ENCODE measurements around the gene PHF20. TPM values are rescaled to one million over a fixed set of nuclear protein-coding genes. Genes with fewer than 3 reads are reported as not detected.

PHF20 gene
- total and polyA plus RNA-seq, 2 experiments from 2014 or later = 23.3 to 35.4 TPM

DNA sequence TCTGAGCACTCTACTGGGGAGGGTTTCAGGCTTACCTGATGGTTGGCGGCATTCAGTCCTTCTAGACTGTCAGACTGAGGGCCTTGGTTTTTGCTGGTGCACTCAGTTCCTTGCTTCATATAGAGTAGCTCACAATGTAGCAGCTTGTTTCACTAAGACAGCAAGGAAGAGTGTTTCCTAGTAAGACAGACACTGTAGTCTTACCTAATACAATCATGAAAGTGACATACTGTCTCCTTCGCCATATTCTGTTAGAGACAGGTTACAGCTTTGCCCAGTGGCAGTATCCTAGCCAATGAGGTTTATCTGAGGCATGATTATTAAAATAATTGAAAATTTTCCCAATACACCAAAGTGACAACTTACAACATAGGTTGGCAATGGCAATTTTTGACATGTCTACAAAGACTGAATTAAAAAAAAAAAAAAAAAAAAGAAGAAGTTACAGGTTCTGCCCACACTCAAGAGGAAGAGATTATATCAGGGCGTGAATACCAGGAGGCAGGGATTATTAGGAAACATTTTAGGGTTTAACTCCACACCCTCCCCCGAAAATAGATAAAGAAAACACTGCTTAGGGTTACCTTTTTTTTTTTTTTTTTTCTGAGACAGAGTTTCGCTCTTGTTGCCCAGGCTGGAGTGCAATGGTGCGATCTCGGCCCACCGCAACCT, 115.7 kb downstream of the PHF20 start:
- no peak overlapping the region for H3K4me3 ChIP-seq
- no peaks in the 10 kb centered on the region for H3K9me3 ChIP-seq (ENCODE audit: low read depth)
- 98 to 100% methylated on average over 5 to 8 of the region's 8 CpGs for WGBS, 2 experiments (ENCODE audit: low coverage in 1 of 2, low lambda C conversion rate in 2 of 2, missing lambda C conversion rate in 2 of 2)
- H3K79me2 ChIP-seq (ENCODE audit: insufficient read depth) = peaks cover 33% of the 10 kb centered on the region
- DNase-seq = no peak
- TF ChIP-seq EZH2phosphoT487 (IDR thresholded peaks at IDR 0.05; ENCODE audit: insufficient read depth, low read depth) = no peak
- TF ChIP-seq EZH2 (IDR thresholded peaks at IDR 0.05; ENCODE audit: insufficient read depth, poor library complexity, severe bottlenecking) = no peak
- H4K20me1 ChIP-seq (ENCODE audit: insufficient read depth) = no peaks in the 10 kb centered on the region
- in situ Hi-C loops (cut with MboI) = no loop called here
- H3K27ac ChIP-seq = peak overlapping the region; percentile 100
- no peak overlapping the region for H3K9ac ChIP-seq
- H3K36me3 ChIP-seq (ENCODE audit: low read depth) = no peaks in the 10 kb centered on the region
- H3K4me1 ChIP-seq (ENCODE audit: insufficient read depth) = peaks cover 54% of the 10 kb centered on the region
- peaks cover 36% of the 10 kb centered on the region for H3F3A ChIP-seq (ENCODE audit: insufficient read depth)
- H3K9me2 ChIP-seq (ENCODE audit: insufficient read depth) = no peaks in the 10 kb centered on the region
- no peaks in the 10 kb centered on the region for H3K27me3 ChIP-seq (replicated peaks; ENCODE audit: insufficient read depth)
- H2AFZ ChIP-seq = no peak overlapping the region
- H3K4me2 ChIP-seq (ENCODE audit: unreplicated experiment) = no peak overlapping the region

DNA sequence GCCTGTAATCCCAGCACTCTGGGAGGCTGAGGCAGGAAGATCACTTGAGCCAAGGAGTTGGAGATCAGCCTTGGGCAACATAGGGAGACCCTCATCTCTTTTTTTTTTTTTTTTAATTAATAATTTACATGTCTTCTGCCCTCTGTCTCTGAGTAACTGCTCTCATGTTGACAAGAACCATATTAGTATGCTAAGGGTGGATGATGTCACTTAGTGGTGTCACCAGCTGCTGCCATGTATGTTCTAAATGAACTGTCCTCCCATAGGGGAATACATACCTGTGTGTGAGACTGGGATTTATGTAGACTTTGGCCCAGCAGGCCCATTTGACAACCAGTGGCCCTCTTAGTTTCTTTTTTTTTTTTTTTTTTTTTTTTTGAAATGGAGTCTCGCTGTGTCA, 116.8 kb downstream of the PHF20 start:
- Histone ChIP-seq H3F3A (ENCODE audit: insufficient read depth) (peaks cover 31% of the 10 kb centered on the region), H3K27ac (peak overlapping the region; percentile 18; the same call in 1 of the 2 replicates), H4K20me1 (ENCODE audit: insufficient read depth) (no peaks in the 10 kb centered on the region), H3K79me2 (ENCODE audit: insufficient read depth) (peaks cover 33% of the 10 kb centered on the region), H3K4me2 (ENCODE audit: unreplicated experiment) (no peak overlapping the region), H3K4me1 (ENCODE audit: insufficient read depth) (peaks cover 43% of the 10 kb centered on the region), H3K9me2 (ENCODE audit: insufficient read depth) (no peaks in the 10 kb centered on the region), H3K9me3 (ENCODE audit: low read depth) (no peaks in the 10 kb centered on the region), H3K36me3 (ENCODE audit: low read depth) (no peaks in the 10 kb centered on the region), H3K9ac (0 out of 2 replicates have a peak overlapping the region, but pooled peaks have one; percentile 4), H2AFZ (no peak overlapping the region), H3K27me3 (replicated peaks; ENCODE audit: insufficient read depth) (no peaks in the 10 kb centered on the region), H3K4me3 (no peak overlapping the region)
- TF ChIP-seq EZH2phosphoT487 (IDR thresholded peaks at IDR 0.05; ENCODE audit: insufficient read depth, low read depth) (no peak), EZH2 (IDR thresholded peaks at IDR 0.05; ENCODE audit: insufficient read depth, poor library complexity, severe bottlenecking) (no peak)
- in situ Hi-C loops (cut with MboI) = no loop called here
- DNase-seq = peak; percentile 41
- 81 to 100% methylated on average over 1 of the region's 1 CpG for WGBS, 2 experiments (ENCODE audit: low coverage in 1 of 2, low lambda C conversion rate in 2 of 2, missing lambda C conversion rate in 2 of 2)

DNA sequence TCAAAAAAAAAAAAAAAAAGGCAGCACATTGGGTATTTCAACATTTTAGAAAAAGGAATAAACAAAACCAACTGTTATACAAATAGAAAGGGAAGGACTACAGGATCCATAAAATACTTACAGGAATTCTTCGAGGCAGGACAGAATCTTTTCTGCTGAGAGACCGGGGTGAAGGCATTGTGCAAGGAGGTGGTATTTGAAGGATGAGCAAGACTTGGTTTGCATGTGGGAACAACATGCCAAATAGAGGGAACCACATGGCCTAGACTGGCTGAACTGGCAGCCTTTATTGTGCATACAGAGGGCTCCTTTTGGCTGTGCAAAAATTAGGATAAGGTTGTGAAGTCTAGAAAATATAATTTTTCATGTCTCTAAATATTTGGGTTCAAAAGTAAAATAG, 119.6 kb downstream of the PHF20 start:
- peaks cover 48% of the 10 kb centered on the region for H3K79me2 ChIP-seq (ENCODE audit: insufficient read depth)
- H3K9ac ChIP-seq = peak overlapping the region; percentile 67
- no peaks in the 10 kb centered on the region for H3K9me2 ChIP-seq (ENCODE audit: insufficient read depth)
- 0 out of 2 replicates have a peak, but pooled peaks cover 11% of the 10 kb centered on the region for H3F3A ChIP-seq (ENCODE audit: insufficient read depth)
- peak overlapping the region; percentile 17; the same call in 1 of the 2 replicates for H2AFZ ChIP-seq
- WGBS, 2 experiments (ENCODE audit: low coverage in 1 of 2, low lambda C conversion rate in 2 of 2, missing lambda C conversion rate in 2 of 2) = 6 to 8% methylated on average over 2 of the region's 2 CpGs
- peaks cover 26% of the 10 kb centered on the region for H3K4me1 ChIP-seq (ENCODE audit: insufficient read depth)
- DNase-seq = peak; percentile 92
- no peaks in the 10 kb centered on the region for H3K36me3 ChIP-seq (ENCODE audit: low read depth)
- 0 out of 2 replicates have a peak overlapping the region, but pooled peaks have one; percentile 9 for H3K4me3 ChIP-seq
- in situ Hi-C loops (cut with MboI) = no loop called here
- no peaks in the 10 kb centered on the region for H3K9me3 ChIP-seq (ENCODE audit: low read depth)
- TF ChIP-seq EZH2 (IDR thresholded peaks at IDR 0.05; ENCODE audit: insufficient read depth, poor library complexity, severe bottlenecking) = no peak
- no peak for TF ChIP-seq EZH2phosphoT487 (IDR thresholded peaks at IDR 0.05; ENCODE audit: insufficient read depth, low read depth)
- peak overlapping the region; percentile 89 for H3K27ac ChIP-seq
- H4K20me1 ChIP-seq (ENCODE audit: insufficient read depth) = no peaks in the 10 kb centered on the region
- peak overlapping the region; percentile 31 for H3K4me2 ChIP-seq (ENCODE audit: unreplicated experiment)
- H3K27me3 ChIP-seq (replicated peaks; ENCODE audit: insufficient read depth) = no peaks in the 10 kb centered on the region

DNA sequence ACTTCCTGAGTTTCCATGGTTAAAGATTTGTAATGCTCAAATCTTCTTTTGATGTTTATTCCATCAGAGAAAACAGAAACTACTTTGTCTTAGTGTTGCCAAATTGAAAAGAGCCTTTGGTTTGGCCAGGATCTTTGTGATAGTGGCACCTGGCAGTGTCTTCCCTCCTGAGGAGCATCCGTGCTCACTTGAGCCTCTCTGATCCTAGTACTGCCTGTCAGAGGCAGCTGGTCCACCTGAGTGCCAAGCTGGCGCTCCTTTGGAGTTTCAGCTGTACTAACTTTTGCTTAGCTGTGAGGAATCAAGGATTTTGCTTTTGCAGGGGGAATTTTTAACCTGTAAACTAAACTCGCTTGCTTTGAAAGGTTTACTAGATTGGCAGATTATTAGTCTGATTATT, 121.1 kb downstream of the PHF20 start:
- H3K79me2 ChIP-seq (ENCODE audit: insufficient read depth) = peaks cover 55% of the 10 kb centered on the region
- no peak overlapping the region for H3K9ac ChIP-seq
- H4K20me1 ChIP-seq (ENCODE audit: insufficient read depth) = no peaks in the 10 kb centered on the region
- H3K9me2 ChIP-seq (ENCODE audit: insufficient read depth) = no peaks in the 10 kb centered on the region
- WGBS, 2 experiments (ENCODE audit: low coverage in 1 of 2, low lambda C conversion rate in 2 of 2, missing lambda C conversion rate in 2 of 2) = 98% methylated on average over 3 of the region's 3 CpGs
- TF ChIP-seq EZH2phosphoT487 (IDR thresholded peaks at IDR 0.05; ENCODE audit: insufficient read depth, low read depth) = no peak
- TF ChIP-seq EZH2 (IDR thresholded peaks at IDR 0.05; ENCODE audit: insufficient read depth, poor library complexity, severe bottlenecking) = no peak
- peaks cover 26% of the 10 kb centered on the region for H3K4me1 ChIP-seq (ENCODE audit: insufficient read depth)
- in situ Hi-C loops (cut with MboI) = no loop called here
- no peaks in the 10 kb centered on the region for H3K9me3 ChIP-seq (ENCODE audit: low read depth)
- H2AFZ ChIP-seq = no peak overlapping the region
- no peak overlapping the region for H3K4me3 ChIP-seq
- no peaks in the 10 kb centered on the region for H3K27me3 ChIP-seq (replicated peaks; ENCODE audit: insufficient read depth)
- peak overlapping the region; percentile 24; the same call in 1 of the 2 replicates for H3K27ac ChIP-seq
- DNase-seq = no peak
- 0 out of 2 replicates have a peak, but pooled peaks cover 11% of the 10 kb centered on the region for H3F3A ChIP-seq (ENCODE audit: insufficient read depth)
- no peak overlapping the region for H3K4me2 ChIP-seq (ENCODE audit: unreplicated experiment)
- H3K36me3 ChIP-seq (ENCODE audit: low read depth) = no peaks in the 10 kb centered on the region
